Duodenal mucosa (tissue), 2 donors: ENCODE data around the gene ANKFY1.
"Not testable (repeated sequence)": the region's sequence is repeated elsewhere in the genome, so short reads cannot be mapped to it uniquely, and the experiment has no call there.

Experiments used
- H3K27ac ChIP-seq: one replicate; pipeline ENCODE4 v1.7.0; 2013; ENCODE audit warnings: low read depth, low read length
- H3K27me3 ChIP-seq, 2 donors: one replicate each; pipeline ENCODE4 v1.7.0; 2013; ENCODE audit warnings: low read length in 2 of 2, control low read depth in 1 of 2; ENCODE audit not compliant: insufficient read depth in 2 of 2, control insufficient read depth in 1 of 2
- H3K36me3 ChIP-seq, 2 donors: one replicate each; pipeline ENCODE4 v1.7.0; 2013; ENCODE audit warnings: low read length in 2 of 2, control low read depth in 1 of 2; ENCODE audit not compliant: insufficient read depth in 2 of 2, control insufficient read depth in 1 of 2
- H3K4me1 ChIP-seq, 2 donors: one replicate each; pipeline ENCODE4 v1.7.0; 2013; ENCODE audit warnings: low read length in 2 of 2, control low read depth in 1 of 2; ENCODE audit not compliant: insufficient read depth in 2 of 2, control insufficient read depth in 1 of 2
- H3K4me3 ChIP-seq, 2 donors: one replicate each; pipeline ENCODE4 v1.7.0; 2013; ENCODE audit warnings: low read length in 2 of 2, low read depth in 1 of 2
- H3K9ac ChIP-seq, 2 donors: one replicate each; pipeline ENCODE4 v1.7.0; 2013; ENCODE audit warnings: low read length in 2 of 2, low read depth in 1 of 2
- H3K9me3 ChIP-seq, 2 donors: one replicate each; pipeline ENCODE4 v1.7.0; 2013; ENCODE audit warnings: low read length in 2 of 2, control low read depth in 1 of 2; ENCODE audit not compliant: control insufficient read depth in 1 of 2

Gene ANKFY1

DNA sequence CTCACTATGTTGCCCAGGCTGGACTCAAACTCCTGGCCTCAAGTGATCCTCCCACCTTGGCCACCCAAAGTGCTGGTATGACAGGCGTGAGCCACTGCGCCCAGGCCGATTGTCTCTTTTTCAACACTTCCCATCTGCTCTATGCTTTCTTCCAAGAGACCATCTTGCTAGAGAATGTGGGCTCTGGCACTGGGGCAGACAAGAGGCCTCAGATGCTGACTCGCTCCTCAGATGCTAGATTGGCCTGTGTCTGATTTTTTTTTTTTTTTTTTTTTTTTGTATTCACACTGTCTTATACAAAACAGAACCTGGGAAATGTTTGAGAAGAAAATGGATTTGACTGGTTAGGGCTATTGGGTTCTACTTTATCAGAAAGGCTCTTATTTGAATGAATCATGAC is 62.6 kb downstream of the ANKFY1 start:
- H3K36me3 ChIP-seq, result peaks cover 26 to 42% of the 10 kb centered on the region in 2 donors
- H3K27ac ChIP-seq, result no peak overlapping the region

DNA sequence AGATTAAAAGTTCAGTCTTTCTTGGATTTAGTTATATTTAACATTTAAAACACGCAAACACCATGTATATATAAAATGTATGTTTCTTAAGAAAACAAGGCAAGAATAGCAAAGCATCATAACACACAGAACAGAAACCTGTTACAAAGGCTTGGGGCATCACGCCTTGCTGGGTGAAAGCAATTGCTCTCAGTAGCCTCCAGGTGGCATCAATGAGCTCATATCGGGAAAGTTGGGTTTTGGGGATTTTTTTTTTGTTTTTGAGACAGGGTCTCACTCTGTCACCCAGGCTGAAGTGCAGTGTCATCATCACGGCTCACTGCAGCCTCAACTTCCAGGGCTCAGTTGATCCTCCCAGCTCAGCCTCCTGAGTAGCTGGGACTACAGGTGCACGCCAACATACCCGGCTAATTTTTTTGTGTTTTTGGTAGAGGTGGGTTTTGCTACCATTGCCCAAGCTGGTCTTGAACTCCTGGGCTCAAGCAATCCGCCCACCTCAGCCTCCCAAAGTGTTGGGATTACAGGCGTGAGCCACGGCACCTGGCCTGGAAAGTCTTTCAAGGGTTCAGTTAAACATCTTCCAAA is 63.9 kb downstream of the ANKFY1 start:
- H3K27ac ChIP-seq, result no peak overlapping the region
- peaks cover 0 to 2% of the 10 kb centered on the region in 2 donors for H3K4me1 ChIP-seq
- peaks cover 27 to 41% of the 10 kb centered on the region in 2 donors for H3K36me3 ChIP-seq
- H3K27me3 ChIP-seq, result no peaks in the 10 kb centered on the region
- no peak overlapping the region for H3K4me3 ChIP-seq
- H3K9me3 ChIP-seq, result no peaks in the 10 kb centered on the region
- no peak overlapping the region for H3K9ac ChIP-seq

More for the DNA sequence above, 62.6 kb downstream of the ANKFY1 start:
- Histone ChIP-seq H3K4me3 (no peak overlapping the region), H3K27me3 (no peaks in the 10 kb centered on the region), H3K9ac (no peak overlapping the region), H3K9me3 (no peaks in the 10 kb centered on the region), H3K4me1 (peaks cover 0 to 3% of the 10 kb centered on the region in 2 donors)

DNA sequence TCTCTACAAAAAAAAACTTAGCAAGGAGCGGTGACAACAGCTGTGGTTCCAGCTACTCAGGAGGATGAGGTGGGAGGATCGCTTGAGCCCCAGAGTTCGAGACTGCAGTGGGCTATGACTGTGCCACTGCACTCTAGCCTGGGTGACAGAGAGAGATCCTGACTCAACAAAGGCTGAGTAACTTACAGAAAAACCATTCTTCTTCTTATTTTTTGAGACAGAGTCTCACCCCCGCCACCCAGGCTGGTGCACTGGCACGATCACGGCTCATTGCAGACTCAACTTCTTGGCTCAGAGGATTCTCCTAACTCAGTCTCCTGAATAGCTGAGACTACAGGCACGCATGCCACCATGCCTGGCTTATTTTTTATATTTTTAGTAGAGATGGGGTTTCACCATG is 64.8 kb downstream of the ANKFY1 start:
- Histone ChIP-seq H3K27me3 (no peaks in the 10 kb centered on the region), H3K36me3 (peaks cover 27 to 41% of the 10 kb centered on the region in 2 donors), H3K9ac (no peak overlapping the region), H3K4me1 (no peaks in the 10 kb centered on the region), H3K27ac (no peak overlapping the region), H3K9me3 (no peaks in the 10 kb centered on the region), H3K4me3 (no peak overlapping the region)

DNA sequence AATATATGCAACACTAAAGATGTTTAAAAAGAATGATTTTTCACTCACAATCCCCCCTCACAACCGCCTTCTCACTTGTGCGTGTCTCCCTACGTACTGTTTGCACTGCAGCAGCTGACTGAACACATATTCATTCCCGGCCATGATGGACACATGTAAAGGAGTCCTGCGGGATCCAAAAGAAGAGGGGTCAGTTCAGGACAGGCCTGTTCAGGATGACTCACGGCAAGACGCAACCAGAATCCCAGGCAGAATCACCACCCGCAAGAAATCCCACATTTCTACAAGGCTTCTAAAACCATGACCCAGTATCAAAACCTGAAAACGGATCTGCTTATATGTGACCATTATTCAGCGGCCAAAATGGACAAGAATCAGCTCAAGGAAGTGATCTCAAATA is 68.5 kb downstream of the ANKFY1 start:
- Histone ChIP-seq H3K4me3 (no peak overlapping the region), H3K27ac (no peak overlapping the region), H3K9me3 (no peaks in the 10 kb centered on the region), H3K36me3 (peaks cover 30 to 44% of the 10 kb centered on the region in 2 donors), H3K27me3 (no peaks in the 10 kb centered on the region), H3K9ac (no peak overlapping the region), H3K4me1 (no peaks in the 10 kb centered on the region)

DNA sequence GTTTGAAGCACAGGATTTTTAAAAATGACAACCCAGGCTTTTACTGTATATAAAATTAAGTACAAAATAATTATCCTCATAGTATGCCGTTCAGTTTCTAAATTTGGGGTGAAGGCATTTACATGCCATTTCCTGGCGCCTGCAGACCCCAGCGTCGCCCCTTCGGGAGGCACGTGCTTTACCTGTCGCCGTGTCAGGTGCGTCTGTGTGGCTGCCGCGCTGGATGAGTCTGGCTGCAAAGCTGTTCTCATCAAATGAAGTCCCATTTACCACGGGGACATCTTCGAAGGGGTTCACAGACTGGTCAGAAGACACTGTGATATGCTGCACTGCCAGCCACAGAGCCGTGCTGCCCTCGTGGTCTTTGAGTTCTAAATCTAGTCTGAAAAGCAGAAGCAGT is 69.0 kb downstream of the ANKFY1 start:
- no peaks in the 10 kb centered on the region for H3K4me1 ChIP-seq
- H3K9me3 ChIP-seq, result no peaks in the 10 kb centered on the region
- no peaks in the 10 kb centered on the region for H3K27me3 ChIP-seq
- no peak overlapping the region for H3K9ac ChIP-seq
- H3K36me3 ChIP-seq, result peaks cover 33 to 48% of the 10 kb centered on the region in 2 donors
- H3K4me3 ChIP-seq, result no peak overlapping the region
- no peak overlapping the region for H3K27ac ChIP-seq

DNA sequence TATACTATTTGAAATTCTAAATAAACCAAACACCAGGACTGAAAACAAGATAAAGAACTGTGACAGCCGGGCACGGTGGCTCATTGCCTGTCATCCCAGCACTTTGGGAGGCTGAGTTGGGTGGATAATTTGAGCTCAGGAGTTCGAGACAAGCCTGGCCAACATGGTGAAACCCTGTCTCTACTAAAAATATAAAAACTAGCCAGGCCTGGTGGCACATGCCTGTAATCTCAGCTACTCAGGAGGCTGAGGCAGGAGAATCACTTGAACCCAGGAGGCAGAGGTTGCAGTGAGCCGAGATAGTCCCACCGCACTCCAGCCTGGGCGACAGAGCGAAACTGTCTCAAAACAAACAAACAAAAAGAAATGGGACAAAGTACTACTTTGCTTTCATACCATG is 73.0 kb downstream of the ANKFY1 start:
- not testable (repeated sequence) for H3K9me3 ChIP-seq, H3K27ac ChIP-seq, H3K4me3 ChIP-seq, H3K9ac ChIP-seq, H3K27me3 ChIP-seq, H3K4me1 ChIP-seq
- peaks cover 24 to 68% of the 10 kb centered on the region in 2 donors for H3K36me3 ChIP-seq

DNA sequence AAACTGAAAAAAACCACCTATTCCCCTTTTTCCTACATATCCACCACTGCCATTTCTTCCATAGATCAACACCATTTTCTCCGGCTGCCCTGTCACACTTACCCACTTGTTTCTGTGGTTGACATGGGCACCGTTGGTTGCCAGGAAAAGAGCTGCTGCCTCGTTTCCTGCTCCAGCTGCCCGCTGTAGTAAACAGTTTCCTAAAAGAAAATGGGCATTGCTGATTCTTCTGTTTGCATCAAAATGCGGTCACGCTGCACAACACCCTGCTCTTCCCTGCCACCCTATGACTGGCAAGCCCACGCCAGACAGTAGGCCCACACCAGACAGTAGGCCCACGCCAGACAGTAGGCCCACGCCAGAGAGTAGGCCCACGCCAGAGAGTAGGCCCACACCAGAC is 74.5 kb downstream of the ANKFY1 start:
- no peak overlapping the region for H3K27ac ChIP-seq
- no peaks in the 10 kb centered on the region for H3K4me1 ChIP-seq
- H3K27me3 ChIP-seq, result no peaks in the 10 kb centered on the region
- H3K9ac ChIP-seq, result no peak overlapping the region
- no peak overlapping the region for H3K4me3 ChIP-seq
- H3K36me3 ChIP-seq, result peaks cover 18 to 68% of the 10 kb centered on the region in 2 donors
- H3K9me3 ChIP-seq, result no peaks in the 10 kb centered on the region

DNA sequence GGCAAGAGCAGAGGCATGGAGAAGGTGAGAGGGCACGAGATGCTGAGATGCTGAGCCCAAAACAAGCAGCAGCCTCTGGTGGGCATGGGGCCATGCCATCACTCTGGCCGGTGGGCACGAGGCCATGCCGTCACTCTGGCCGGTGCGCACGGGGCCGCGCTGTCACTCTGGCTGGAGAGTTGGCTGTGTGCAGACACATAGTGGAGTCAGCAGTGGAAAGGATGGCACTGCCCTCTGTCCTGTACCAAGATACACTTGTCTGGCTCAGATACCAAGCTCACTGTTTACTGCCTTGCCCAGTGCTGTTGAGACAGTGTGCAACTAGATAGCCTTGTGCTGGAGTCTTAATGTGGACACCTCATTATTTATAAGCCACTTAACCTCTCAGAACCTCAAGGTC is 75.7 kb downstream of the ANKFY1 start:
- Histone ChIP-seq H3K27me3 (no peaks in the 10 kb centered on the region), H3K4me3 (no peak overlapping the region), H3K9me3 (no peaks in the 10 kb centered on the region), H3K27ac (no peak overlapping the region), H3K4me1 (no peaks in the 10 kb centered on the region), H3K36me3 (peaks cover 28 to 76% of the 10 kb centered on the region in 2 donors), H3K9ac (no peak overlapping the region)

DNA sequence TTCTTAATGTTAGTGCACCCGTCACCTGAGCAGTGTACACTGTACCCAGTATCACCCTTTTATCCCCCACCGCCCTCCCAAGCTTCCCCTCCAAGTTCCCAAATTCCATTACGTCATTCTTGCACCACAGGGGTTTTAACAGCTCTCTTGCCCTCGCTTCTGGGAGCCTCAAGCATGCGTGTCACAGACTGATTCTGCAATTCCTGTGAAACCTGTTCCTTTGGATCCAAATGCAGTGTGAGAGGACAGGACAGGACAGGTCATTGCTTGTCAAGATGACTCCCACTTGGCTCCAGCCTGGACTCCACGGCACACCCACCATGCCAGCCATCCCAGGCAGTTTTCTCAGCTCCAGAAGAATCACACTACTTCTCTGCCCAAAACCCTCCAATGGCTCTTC is 76.7 kb downstream of the ANKFY1 start:
- Histone ChIP-seq H3K9ac (no peak overlapping the region), H3K4me3 (no peak overlapping the region), H3K36me3 (peaks cover 37 to 86% of the 10 kb centered on the region in 2 donors), H3K4me1 (no peaks in the 10 kb centered on the region), H3K27ac (no peak overlapping the region), H3K27me3 (no peaks in the 10 kb centered on the region), H3K9me3 (no peaks in the 10 kb centered on the region)

DNA sequence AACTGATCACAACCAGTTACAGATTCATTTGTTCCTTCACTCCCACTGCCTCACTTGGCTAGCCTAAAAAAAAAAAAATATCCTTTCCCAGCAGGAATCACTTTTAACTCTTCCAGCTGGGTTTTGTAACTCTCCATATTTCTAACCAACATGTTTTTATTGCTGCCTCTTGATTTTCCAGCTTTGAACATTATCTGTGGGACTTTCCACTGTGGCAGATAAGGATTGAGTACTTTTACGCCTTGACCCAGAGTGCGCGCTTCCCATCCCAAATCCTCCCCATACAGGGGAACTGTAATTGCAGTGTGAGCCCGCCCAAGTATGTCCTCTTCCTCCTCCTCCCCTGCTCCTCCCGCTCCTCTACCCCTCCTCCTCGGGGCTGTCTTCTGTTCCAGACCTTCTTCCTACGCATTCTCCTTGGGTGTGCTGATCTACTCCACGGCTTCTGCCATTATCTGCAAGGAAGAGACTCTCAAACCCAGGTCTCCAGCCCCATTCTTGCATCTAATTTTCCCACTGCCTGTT is 77.4 kb downstream of the ANKFY1 start:
- H3K9ac ChIP-seq, result no peak overlapping the region
- H3K27ac ChIP-seq, result no peak overlapping the region
- peaks cover 43 to 93% of the 10 kb centered on the region in 2 donors for H3K36me3 ChIP-seq
- H3K4me3 ChIP-seq, result no peak overlapping the region
- H3K9me3 ChIP-seq, result no peaks in the 10 kb centered on the region
- no peaks in the 10 kb centered on the region for H3K27me3 ChIP-seq
- no peaks in the 10 kb centered on the region for H3K4me1 ChIP-seq
